Colonic mucosa (tissue), 4 donors: ENCODE data around the gene FAM171A2. TPM values are rescaled to one million over a fixed set of nuclear protein-coding genes. Genes with fewer than 3 reads are reported as not detected.

Experiments used
- DNase-seq: peaks from one replicate; pipeline ENCODE4 v3.0.0-alpha.2; 2020
- H3K27ac ChIP-seq: fragments of 200-600 bp; one replicate; pipeline ENCODE4 v1.8.0; 2021
- H3K27me3 ChIP-seq: fragments of 200-600 bp; one replicate; pipeline ENCODE4 v1.8.0; 2021
- H3K36me3 ChIP-seq: fragments of 200-600 bp; one replicate; pipeline ENCODE4 v1.8.0; 2021
- H3K4me1 ChIP-seq: fragments of 200-600 bp; one replicate; pipeline ENCODE4 v1.8.0; 2021; ENCODE audit warnings: mild to moderate bottlenecking
- H3K4me3 ChIP-seq: fragments of 200-600 bp; one replicate; pipeline ENCODE4 v1.8.0; 2021
- H3K9ac ChIP-seq, 2 donors: one replicate each; pipeline ENCODE4 v1.7.0; 2013; ENCODE audit warnings: control low read depth in 2 of 2, low read depth in 2 of 2, low read length in 2 of 2
- H3K9me3 ChIP-seq: fragments of 200-600 bp; one replicate; pipeline ENCODE4 v1.8.0; 2021
- CTCF ChIP-seq: fragments of 200-600 bp; IDR thresholded peaks from one replicate; pipeline ENCODE4 v1.8.0; 2022; ENCODE audit warnings: antibody characterized with exemption, mild to moderate bottlenecking
- intact Hi-C: fragments of 100-400 bp; cut with DNase I; formaldehyde crosslinking; loops from one replicate; pipeline ENCODE4 v1.14.1; 2022
- total RNA-seq, 2 donors: library from RNA; stranded (reverse); fragmentation: NEBNext Ultra II Directional in 1 of 2; extraction: Animal tissue kit (Norgen Biotek cat#: 25700) in 1 of 2; gene quantifications; one replicate each; pipeline ENCODE4 v1.2.1, GENCODE V29; 2021
- donor health status: healthy.
- donor health status: DM: no; HTN: no; CAD: no.
- donor health status: DM: no; HTN: no; CAD: no.

The FAM171A2 gene
- total RNA-seq, 2 donors from 2014 or later: 0.64 to 0.72 TPM

GRCh38 chr17:44310609-44311376 is 52.9 kb downstream of the FAM171A2 start:
- intact Hi-C loops: no loop called here
- no peak overlapping the region for H3K9ac ChIP-seq
- no peaks in the 10 kb centered on the region for H3K36me3 ChIP-seq
- DNase-seq: no peak
- no peak overlapping the region for H3K4me3 ChIP-seq
- H3K27me3 ChIP-seq: peaks cover 27% of the 10 kb centered on the region
- TF ChIP-seq CTCF: no peak
- no peak overlapping the region for H3K27ac ChIP-seq
- no peaks in the 10 kb centered on the region for H3K9me3 ChIP-seq
- no peaks in the 10 kb centered on the region for H3K4me1 ChIP-seq

- Histone ChIP-seq H3K36me3 (no peaks in the 10 kb centered on the region), H3K4me3 (no peak overlapping the region), H3K27ac (no peak overlapping the region), H3K9me3 (no peaks in the 10 kb centered on the region), H3K27me3 (peaks cover 23% of the 10 kb centered on the region), H3K4me1 (no peaks in the 10 kb centered on the region), H3K9ac (no peak overlapping the region)
- no peak for TF ChIP-seq CTCF
- intact Hi-C loops: no loop called here
- no peak for DNase-seq
Measured at GRCh38 chr17:44310188-44310587, 53.5 kb downstream of the FAM171A2 start.

GRCh38 chr17:44309472-44309871 is 54.2 kb downstream of the FAM171A2 start:
- H3K9ac ChIP-seq: no peak overlapping the region
- H3K36me3 ChIP-seq: no peaks in the 10 kb centered on the region
- intact Hi-C loops: no loop called here
- no peak overlapping the region for H3K4me3 ChIP-seq
- H3K27me3 ChIP-seq: peaks cover 17% of the 10 kb centered on the region
- H3K27ac ChIP-seq: no peak overlapping the region
- DNase-seq: no peak
- no peak for TF ChIP-seq CTCF
- H3K9me3 ChIP-seq: no peaks in the 10 kb centered on the region
- no peaks in the 10 kb centered on the region for H3K4me1 ChIP-seq

- H3K27me3 ChIP-seq: peaks cover 11% of the 10 kb centered on the region
- no peak for TF ChIP-seq CTCF
- H3K27ac ChIP-seq: no peak overlapping the region
- H3K9me3 ChIP-seq: no peaks in the 10 kb centered on the region
- H3K4me3 ChIP-seq: peak overlapping the region; percentile 40
- no peaks in the 10 kb centered on the region for H3K36me3 ChIP-seq
- H3K4me1 ChIP-seq: no peaks in the 10 kb centered on the region
- H3K9ac ChIP-seq: no peak overlapping the region
- intact Hi-C loops: no loop called here
- DNase-seq: no peak
Measured at GRCh38 chr17:44308865-44309264, 54.8 kb downstream of the FAM171A2 start.

GRCh38 chr17:44308320-44308818 is 55.3 kb downstream of the FAM171A2 start, which contains the start of gene RUNDC3A:
TSS of gene RUNDC3A (plus strand) at chr17:44308601. CDS start at chr17:44308833, 232 bp downstream.
- H3K4me1 ChIP-seq: no peaks in the 10 kb centered on the region
- intact Hi-C loops: no loop called here
- no peak within 1 kb of the TSS for H3K27ac ChIP-seq
- H3K36me3 ChIP-seq: no peaks in the 10 kb centered on the region
- peaks cover 10% of the 10 kb centered on the region for H3K27me3 ChIP-seq
- H3K9me3 ChIP-seq: no peaks in the 10 kb centered on the region
- H3K4me3 ChIP-seq: peak within 1 kb of the TSS; percentile 40
- no peak for TF ChIP-seq CTCF
- DNase-seq: peak; percentile 80
- no peak within 1 kb of the TSS for H3K9ac ChIP-seq
